ENCODE data around the gene RPS6KA2.

RPS6KA2 gene

GRCh38 chr6:166462461-166463135 lies 164.5 kb downstream of the RPS6KA2 start:
- DNase-seq, result no peak

GRCh38 chr6:166461821-166462460 lies 165.1 kb downstream of the RPS6KA2 start:
- DNase-seq, result no peak

GRCh38 chr6:166460473-166461437 lies 166.3 kb downstream of the RPS6KA2 start:
- no peak for DNase-seq

DNA sequence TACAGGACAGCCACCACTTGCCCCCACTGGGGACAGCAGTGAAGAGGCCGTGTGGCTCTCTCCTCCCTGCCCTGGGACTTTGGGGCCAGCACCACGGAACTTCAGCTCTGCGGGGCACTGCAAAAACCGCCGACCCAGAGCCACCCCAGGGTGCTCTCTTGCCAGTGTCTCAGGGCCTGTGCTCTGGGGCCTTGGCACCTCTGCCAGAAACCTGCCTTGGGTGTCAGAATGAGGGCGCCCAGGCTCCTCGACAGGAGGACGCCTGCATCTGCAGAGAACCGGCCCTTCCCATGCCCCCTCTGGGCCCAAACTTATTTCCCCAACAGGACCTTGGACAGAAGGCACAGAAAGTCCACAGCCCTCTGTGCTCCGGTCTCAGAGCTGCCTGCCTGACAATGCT lies 167.1 kb downstream of the RPS6KA2 start:
- no peak for DNase-seq

DNA sequence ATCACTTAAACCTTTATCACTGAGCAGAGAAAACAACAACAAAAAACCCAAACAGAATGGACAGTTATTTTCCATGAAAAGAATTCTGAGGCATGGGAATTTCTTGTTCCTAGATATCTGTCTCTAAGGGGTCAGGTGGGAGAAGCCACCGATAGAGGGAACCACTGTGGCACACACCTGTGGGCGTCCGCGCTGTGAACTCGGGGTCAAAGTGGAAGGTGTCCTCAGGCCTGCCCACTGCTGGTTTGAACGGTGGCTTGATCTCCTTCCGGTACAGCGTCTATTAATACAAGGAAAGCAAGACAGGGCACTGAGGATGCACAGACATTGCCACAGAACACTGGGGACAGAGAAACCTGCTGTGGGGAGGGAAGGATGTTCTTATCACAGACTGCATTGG lies 167.8 kb downstream of the RPS6KA2 start:
- no peak for DNase-seq

GRCh38 chr6:166456395-166457156 lies 170.5 kb downstream of the RPS6KA2 start:
- DNase-seq, result no peak

DNA sequence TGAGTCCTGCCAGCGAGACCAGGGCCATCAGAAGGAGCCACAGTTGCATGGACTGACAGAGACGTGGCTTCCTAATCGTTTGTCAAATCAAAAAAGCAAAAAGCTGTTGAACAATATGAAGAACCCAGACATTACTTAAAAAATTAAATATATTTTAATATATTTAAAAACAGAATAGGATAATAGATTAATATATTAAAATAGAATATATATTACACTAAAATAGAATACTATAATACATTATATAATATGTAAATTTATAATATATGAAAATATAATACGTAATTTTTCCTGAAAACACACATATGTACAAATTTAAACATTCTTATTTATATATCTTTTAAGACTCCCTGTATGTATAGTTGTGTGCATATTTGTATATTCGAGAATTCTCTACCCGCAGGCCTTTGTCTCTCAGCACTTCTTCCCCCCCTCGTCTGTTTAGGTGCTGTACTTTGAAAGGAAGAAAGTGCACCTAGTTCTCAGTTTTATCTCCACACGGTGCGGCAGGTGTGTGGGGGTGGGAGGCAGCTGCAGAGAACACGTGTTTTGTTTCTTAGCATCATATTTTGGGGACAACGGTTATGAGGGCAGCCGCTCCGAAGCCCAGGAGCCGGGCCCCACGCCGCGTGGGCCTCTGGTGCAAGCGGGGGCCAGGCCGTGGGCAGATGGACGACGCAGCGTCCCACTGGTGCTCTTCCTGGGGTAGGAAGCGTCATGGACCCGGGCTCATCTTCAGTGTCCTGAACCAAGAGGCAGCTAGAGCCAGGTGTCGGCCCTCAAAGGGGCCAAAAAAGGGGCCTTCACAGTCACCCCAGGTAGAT lies 172.1 kb downstream of the RPS6KA2 start:
- no peak for DNase-seq

GRCh38 chr6:166453651-166454050 lies 173.4 kb downstream of the RPS6KA2 start:
- DNase-seq, result no peak

GRCh38 chr6:166450167-166450873 lies 176.7 kb downstream of the RPS6KA2 start:
- DNase-seq, result no peak

GRCh38 chr6:166449641-166450040 lies 177.4 kb downstream of the RPS6KA2 start:
- no peak for DNase-seq

GRCh38 chr6:166449036-166449435 lies 178.0 kb downstream of the RPS6KA2 start:
- no peak for DNase-seq

GRCh38 chr6:166448432-166448831 lies 178.6 kb downstream of the RPS6KA2 start:
- no peak for DNase-seq

DNA sequence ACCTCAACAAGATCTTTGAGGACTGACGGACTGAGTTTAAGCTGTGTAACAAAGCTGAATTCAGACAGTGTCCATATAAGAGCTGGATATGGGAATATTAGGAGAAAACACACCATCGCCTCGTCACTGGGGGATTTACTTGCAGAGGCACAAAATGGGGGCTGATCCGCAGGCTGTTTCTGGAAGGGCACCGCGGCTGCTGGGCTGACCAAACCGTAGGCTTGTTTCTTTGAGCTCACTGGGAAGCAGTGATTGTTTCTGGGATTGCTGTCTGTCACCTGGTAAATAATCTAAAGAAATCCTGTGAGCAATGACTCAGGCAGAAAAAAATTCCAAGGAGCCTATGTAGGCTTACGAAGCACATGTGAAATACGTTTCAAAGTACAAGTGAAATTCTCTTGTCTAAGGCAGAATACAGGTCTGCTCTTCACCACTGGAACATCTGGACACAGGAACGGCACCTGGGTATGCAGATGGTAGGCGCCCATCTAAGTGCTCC lies 180.4 kb downstream of the RPS6KA2 start:
- DNase-seq, result no peak

DNA sequence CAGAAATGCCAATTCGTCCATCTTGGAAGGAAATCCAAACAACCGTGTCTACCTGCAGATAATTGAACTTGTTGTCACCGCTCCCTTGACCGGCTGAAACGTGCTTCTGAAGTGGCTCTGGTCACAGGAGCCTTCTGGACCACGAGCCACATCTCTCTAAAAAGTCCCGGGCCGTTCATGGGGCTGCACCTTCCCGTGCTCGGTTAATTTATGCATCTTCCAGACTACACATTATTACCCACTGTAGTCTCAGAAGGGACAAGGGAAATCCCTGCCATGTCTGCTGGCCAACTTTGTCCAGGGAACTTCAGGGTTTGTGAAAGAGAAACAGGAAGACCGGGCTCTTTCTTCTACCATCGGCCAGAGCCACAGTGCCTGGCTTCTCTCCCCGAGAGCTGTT lies 180.9 kb downstream of the RPS6KA2 start:
- no peak for DNase-seq

DNA sequence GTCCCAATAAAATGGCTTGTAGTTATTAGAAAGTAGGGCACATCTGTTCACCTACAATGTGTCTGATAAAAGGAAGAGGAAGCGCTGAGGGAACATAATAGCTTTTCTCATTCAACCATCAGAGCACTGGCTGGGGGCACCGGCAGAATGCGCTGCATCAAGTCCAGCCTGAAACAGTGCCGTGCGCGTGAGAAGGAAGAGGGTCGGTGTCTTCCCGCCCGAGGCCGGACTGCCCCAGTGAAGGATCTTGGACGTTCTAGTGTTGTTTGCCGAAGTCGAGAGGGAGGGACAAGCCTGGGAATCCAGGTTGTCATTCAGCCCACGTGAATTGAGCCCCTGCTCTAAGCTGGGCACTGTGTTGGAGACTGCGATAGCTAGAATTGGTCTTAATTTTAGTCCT lies 182.6 kb downstream of the RPS6KA2 start:
- DNase-seq, result no peak

DNA sequence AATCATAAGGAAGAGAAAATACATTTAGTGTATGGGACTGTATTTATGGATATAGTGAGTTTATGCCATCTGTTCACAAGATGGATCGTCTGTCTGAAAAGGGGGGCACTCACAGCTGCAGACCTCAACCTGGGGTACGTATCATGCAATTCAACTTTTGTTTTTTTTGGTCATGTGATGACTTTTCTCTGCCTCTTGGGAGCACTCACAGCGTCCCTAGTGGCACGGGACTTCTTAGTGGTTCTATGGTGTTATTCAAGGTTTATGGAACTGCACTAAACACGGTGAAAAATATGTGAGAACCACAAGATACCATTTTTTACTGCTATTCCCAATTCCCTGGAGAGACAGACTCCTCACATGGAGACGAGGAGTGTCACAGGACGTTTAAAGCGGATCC lies 183.9 kb downstream of the RPS6KA2 start:
- DNase-seq, result no peak

- no peak for DNase-seq
Measured at GRCh38 chr6:166442131-166442685, 184.8 kb downstream of the RPS6KA2 start.

DNA sequence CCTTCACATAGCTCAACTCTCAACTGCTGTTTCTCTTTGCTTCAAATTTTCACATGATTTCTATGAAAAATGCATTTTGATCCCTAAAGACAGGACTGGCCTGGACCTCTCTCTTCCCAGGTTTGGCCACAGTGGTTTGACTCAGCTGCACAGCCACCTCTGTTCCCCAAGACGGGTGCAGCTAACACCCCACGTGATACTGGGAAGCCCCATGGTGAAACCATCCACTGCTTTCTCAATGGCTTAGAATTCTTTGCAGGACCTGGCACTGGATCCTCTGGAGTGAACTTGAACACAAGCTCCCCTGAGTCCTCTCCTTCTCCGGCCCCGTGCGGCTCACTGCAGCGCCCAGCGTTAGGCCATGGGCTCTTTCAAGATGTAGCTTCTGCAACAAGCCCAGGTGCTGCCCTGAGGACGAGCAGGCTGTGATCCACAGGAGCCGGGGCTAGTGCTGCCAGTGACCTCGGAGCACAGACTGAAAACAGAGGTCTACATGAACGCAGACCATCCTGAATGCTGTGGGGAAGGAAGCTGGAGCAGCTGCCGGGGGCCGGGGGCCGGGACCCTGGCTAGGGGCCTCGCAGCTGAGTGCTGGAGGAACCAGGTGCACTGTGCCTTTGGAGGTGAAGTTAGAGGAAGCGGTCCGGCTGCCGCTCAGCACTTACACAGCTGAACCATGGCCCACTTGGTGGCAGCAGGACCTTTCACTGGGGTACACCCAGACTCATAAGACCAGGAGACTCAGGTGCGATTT lies 185.5 kb downstream of the RPS6KA2 start:
- DNase-seq, result peak; percentile 11

- DNase-seq, result no peak
Measured at GRCh38 chr6:166440729-166441128, 186.3 kb downstream of the RPS6KA2 start.

- DNase-seq, result no peak
Measured at GRCh38 chr6:166440106-166440505, 186.9 kb downstream of the RPS6KA2 start.
